ENCODE measurements around the gene RNF212.
"Not testable (repeated sequence)": the region's sequence is repeated elsewhere in the genome, so short reads cannot be mapped to it uniquely, and the experiment has no call there.

- not testable (repeated sequence) for TF ChIP-seq EP300 (IDR thresholded peaks at IDR 0.05; ENCODE audit: borderline replicate concordance in 1 of 2, control insufficient read depth in 1 of 2, low read depth in 2 of 2, low read length in 2 of 2); TCF7 (IDR thresholded peaks at IDR 0.05; ENCODE audit: borderline replicate concordance); PBX3 (IDR thresholded peaks at IDR 0.05; ENCODE audit: insufficient replicate concordance, low read depth, low read length); RCOR1 (conservative IDR thresholded peaks at IDR 0.05; ENCODE audit: low read depth, low read length); CREM (IDR thresholded peaks at IDR 0.05; ENCODE audit: low read depth); POLR2A (IDR thresholded peaks at IDR 0.05; ENCODE audit: low read depth, low read length)
These were observed 58.1 kb downstream of the RNF212 start for GRCh38 chr4:1055243-1055701.

Data from GM12878 (cell line).